GM18526 (cell line): Measurements from ENCODE around the gene SUPT20H.

Experiments
- POLR2A ChIP-seq: IDR thresholded peaks from 3 replicates; pipeline ENCODE4 v1.6.1; 2011; ENCODE audit not compliant: insufficient read length; ENCODE audit errors: extremely low read depth

Gene SUPT20H

DNA sequence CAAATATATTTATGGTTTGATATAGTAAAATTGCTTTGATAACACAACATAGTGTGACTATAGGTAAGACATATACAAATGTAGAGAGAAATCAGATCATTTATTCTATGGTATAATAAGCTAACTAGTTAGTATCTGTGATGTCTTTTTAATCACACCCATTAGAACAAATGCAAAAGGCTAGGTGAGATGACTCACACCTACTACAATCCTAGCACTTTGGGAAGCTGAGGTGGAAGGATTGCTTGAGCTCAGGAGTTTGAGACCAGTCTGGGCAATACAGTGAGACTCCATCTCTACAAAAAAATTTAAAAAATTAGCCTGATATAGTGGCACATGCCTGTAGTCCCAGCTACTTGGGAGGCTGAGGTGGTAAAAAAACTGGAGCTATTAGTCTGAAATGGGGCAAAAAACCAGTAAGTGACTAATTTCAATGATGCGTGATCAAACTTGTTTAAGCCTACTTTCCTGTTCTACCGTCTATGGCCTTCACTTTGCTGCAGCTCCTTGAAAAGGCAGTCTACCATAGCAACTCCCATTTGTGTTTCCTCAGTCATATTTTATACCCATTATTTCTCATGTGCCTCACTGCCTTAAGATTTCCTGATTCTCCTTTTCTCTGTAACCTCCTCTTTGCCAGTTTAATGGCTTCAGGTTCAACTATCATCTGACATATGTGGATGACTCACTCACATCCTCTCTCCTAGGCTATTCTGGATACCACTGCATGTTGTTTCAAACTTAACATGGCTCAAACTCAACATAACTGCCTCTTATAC lies 72.8 kb downstream of the SUPT20H start:
- TF ChIP-seq POLR2A, result no peak

DNA sequence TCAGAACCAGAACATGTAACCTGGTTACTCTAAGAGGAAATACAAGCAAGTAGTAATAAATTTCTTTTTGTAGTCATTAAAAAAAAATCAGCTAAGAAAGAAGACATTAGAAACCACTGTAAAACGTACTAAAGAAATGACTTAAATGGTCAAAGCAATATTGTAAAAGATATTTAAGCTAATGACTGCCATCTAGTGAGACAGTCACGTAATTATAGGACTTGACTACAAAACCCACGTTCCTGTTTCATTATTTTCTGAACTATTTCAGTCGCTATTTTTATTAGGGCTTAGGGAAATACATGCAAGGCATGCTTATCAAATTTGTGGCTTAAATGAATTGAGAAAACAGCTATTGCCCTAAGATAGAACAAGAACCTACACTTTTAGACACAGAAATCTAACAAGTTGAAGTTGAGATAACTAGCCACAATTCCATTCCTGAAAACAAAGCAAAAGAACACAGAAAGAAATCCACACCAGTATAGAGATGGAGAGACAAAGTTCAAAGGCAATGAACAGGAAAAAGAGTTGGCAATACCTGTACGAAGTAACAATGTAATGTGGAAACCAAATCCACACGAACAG lies 78.2 kb downstream of the SUPT20H start:
- TF ChIP-seq POLR2A, result no peak

DNA sequence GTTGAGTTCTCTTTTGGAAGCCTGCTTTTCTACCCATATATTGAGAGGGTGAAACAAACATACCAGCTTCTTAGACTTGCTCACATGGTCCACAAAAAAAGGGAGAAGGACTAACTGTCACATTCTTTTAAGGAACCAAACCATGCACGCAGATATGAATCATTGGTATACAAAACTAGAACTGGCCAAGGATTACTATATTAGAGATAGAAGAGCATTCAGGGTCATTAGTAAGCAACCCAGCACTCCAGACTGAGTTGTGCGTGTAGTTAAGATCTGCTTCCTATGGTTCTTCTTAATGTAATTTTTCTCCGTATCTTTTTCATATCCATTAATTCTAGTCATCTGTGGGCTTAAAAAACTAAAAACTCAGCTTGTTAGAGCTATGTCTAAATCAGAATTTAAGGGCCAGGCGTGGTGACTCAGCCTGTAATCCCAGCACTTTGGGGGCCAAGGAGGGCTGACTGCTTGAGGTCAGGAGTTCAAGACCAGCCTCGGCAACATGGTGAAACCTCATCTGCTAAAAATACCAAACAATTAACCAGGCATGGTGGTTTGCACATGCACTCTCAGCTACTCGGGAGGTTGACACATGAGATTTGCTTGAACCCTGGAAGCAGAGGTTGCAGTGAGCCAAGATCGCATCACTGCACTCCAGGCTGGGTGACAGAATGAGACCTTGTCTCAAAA lies 80.0 kb downstream of the SUPT20H start:
- no peak for TF ChIP-seq POLR2A

DNA sequence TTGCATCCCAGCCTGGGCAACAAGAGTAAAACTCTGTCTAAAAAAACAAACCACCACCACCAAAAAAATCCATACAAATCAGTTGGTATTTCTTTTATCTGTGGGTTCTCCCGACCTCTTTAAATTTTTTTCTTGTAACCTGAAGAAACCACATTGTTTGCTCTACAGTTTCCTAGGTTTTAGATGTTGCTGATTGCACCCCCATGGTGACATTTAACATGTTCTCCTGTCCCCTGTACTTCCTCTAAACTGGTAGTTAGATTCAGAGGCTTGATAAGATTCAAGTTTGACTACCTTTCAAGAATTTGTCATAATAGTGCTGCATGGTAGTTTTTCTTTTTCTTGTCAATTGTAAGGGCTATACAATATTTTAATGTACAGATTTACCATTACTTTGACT lies 84.3 kb downstream of the SUPT20H start:
- no peak for TF ChIP-seq POLR2A

- TF ChIP-seq POLR2A, result no peak
Observed at GRCh38 chr13:36973621-36974295, 85.7 kb downstream of the SUPT20H start.

GRCh38 chr13:36973009-36973408 lies 86.5 kb downstream of the SUPT20H start:
- no peak for TF ChIP-seq POLR2A

DNA sequence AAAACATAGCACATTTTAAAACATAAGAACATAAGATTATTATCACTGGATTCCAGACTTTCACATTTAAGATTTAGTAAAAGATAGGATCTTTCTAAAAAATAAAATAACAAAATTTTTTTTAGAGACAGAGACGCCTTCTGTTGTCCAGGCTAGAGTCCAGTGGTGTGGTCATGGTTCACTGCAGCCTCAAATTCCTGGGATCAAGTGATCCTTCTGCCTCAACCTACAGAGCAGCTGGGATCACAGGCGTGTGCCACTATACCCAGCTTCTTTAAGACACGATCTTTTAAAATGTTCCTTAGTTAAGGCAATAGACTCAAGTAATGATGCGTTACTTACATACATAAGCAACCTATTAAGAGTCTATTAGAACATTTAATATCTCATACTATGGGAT lies 93.1 kb downstream of the SUPT20H start:
- no peak for TF ChIP-seq POLR2A

- TF ChIP-seq POLR2A, result no peak
Observed at GRCh38 chr13:36965767-36966166, 93.7 kb downstream of the SUPT20H start.

GRCh38 chr13:36959456-36960116 lies 99.9 kb downstream of the SUPT20H start:
- TF ChIP-seq POLR2A, result no peak
